ENCODE results near the gene TSC22D4. TPM values are rescaled to one million over a fixed set of nuclear protein-coding genes. Genes with fewer than 3 reads are reported as not detected.
"Not testable (repeated sequence)": the region's sequence is repeated elsewhere in the genome, so short reads cannot be mapped to it uniquely, and the experiment has no call there.

Gene TSC22D4
- polyA plus RNA-seq (2013, experiment 1 of 2) = 57.9 TPM
- polyA plus RNA-seq (2013, experiment 2 of 2) = 45.5 TPM

GRCh38 chr7:100478958-100479660 is at the start of gene TSC22D4:
Gene TSC22D4 (minus strand): TSS chr7:100479214. CDS start chr7:100478038, 1,176 bp downstream.
- H3K4me3 ChIP-seq (ENCODE audit: extremely low read depth, insufficient read depth, low read length, poor library complexity, severe bottlenecking) = peak within 1 kb of the TSS; percentile 90
- H3K4me1 ChIP-seq (ENCODE audit: control insufficient read depth, insufficient read depth, low read length, poor library complexity, severe bottlenecking) = peaks cover 21% of the 10 kb centered on the region
- 0 to 3% methylated on average over 22 to 24 of the region's 27 CpGs for WGBS, 2 experiments (ENCODE audit: insufficient coverage in 2 of 2)
- peak within 1 kb of the TSS; percentile 36 for H3K27ac ChIP-seq (ENCODE audit: low read depth, low read length, severe bottlenecking)
- peaks cover 16% of the 10 kb centered on the region for H3K36me3 ChIP-seq (ENCODE audit: control insufficient read depth, insufficient read depth, low read length)
- no peaks in the 10 kb centered on the region for H3K9me3 ChIP-seq (ENCODE audit: control insufficient read depth, low read length)

DNA sequence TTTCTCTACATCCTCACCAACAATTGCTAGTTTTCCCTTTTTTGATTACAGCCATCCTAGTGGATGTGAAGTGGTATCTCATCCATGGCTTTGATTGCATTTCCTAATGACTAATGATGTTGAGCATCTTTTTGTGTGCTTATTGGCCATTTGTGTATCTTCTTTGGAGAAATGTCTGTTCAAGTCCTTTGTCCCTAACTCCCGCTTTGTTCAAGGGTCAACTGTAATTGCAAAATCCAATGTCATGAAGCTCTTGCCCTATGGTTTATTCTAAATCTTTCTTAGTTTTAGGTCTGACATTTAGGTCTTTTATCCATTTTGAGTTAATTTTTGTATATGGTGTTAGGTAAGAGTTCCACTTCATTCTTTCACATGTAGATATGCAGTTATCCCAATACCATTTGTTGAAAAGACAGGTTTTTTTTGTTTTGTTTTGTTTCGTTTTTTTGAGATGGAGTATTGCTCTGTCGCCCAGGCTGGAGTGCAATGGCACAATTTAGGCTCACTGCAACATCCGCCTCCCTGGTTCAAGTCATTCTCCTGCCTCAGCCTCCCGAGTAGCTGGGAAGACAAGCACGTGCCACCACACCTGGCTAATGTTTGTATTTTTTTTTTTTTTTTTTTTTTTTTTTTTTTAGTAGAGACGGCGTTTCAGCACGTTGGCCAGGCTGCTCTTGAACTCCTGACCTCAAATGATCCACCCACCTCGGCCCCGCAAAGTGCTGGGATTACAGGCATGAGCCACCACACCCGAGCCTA is 49.3 kb upstream of the TSC22D4 start:
- not testable (repeated sequence) for H3K9me3 ChIP-seq (ENCODE audit: control insufficient read depth, low read length); H3K4me1 ChIP-seq (ENCODE audit: control insufficient read depth, insufficient read depth, low read length, poor library complexity, severe bottlenecking); H3K27ac ChIP-seq (ENCODE audit: low read depth, low read length, severe bottlenecking); H3K36me3 ChIP-seq (ENCODE audit: control insufficient read depth, insufficient read depth, low read length); H3K4me3 ChIP-seq (ENCODE audit: extremely low read depth, insufficient read depth, low read length, poor library complexity, severe bottlenecking)
- WGBS, 2 experiments (ENCODE audit: insufficient coverage in 2 of 2) = 89 to 96% methylated on average over 4 to 9 of the region's 12 CpGs

DNA sequence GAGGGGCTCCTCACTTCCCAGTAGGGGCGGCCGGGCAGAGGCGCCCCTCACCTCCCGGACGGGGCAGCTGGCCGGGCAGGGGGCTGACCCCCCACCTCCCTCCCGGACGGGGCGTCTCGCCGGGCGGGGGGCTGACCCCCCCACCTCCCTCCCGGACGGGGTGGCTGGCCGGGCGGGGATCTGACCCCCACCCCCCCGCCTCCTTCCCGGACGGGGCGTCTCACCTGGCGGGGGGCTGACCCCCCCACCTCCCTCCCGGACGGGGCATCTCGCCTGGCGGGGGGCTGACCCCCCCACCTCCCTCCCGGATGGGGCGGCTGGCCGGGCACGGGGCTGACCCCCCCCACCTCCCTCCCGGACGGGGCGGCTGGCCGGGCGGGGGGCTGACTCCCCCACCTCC is 44.2 kb upstream of the TSC22D4 start:
- no CpG with 5 or more reads among the region's 34 CpGs for WGBS, 2 experiments (ENCODE audit: insufficient coverage in 2 of 2)

GRCh38 chr7:100521909-100522593 is 43.0 kb upstream of the TSC22D4 start:
- no CpG with 5 or more reads among the region's 3 CpGs for WGBS, 2 experiments (ENCODE audit: insufficient coverage in 2 of 2)
- H3K9me3 ChIP-seq (ENCODE audit: control insufficient read depth, low read length); H3K36me3 ChIP-seq (ENCODE audit: control insufficient read depth, insufficient read depth, low read length); H3K4me3 ChIP-seq (ENCODE audit: extremely low read depth, insufficient read depth, low read length, poor library complexity, severe bottlenecking); H3K27ac ChIP-seq (ENCODE audit: low read depth, low read length, severe bottlenecking); H3K4me1 ChIP-seq (ENCODE audit: control insufficient read depth, insufficient read depth, low read length, poor library complexity, severe bottlenecking): not testable (repeated sequence)

More for the DNA sequence above, 44.2 kb upstream of the TSC22D4 start:
- not testable (repeated sequence) for H3K4me3 ChIP-seq (ENCODE audit: extremely low read depth, insufficient read depth, low read length, poor library complexity, severe bottlenecking); H3K4me1 ChIP-seq (ENCODE audit: control insufficient read depth, insufficient read depth, low read length, poor library complexity, severe bottlenecking); H3K9me3 ChIP-seq (ENCODE audit: control insufficient read depth, low read length); H3K36me3 ChIP-seq (ENCODE audit: control insufficient read depth, insufficient read depth, low read length); H3K27ac ChIP-seq (ENCODE audit: low read depth, low read length, severe bottlenecking)

DNA sequence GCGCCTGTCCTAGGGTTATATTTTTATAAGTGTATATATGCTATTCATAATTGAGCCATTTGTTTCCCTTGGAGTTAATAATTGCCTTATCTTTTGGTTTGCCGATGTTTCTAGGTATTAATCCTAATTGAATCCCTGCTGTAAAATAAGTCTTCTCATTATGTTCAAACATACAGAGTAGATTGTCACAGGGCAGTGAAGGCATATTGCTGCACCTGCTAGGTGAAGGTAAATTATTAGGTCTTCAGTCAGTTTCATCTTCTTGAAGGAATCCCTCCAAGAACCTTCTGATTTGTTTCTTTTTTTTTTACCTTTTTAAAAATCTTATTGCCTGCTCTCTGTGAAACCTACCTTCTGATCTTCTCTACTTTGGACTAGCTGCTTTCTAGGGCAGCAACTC is 42.1 kb upstream of the TSC22D4 start:
- Histone ChIP-seq H3K9me3 (ENCODE audit: control insufficient read depth, low read length) (no peaks in the 10 kb centered on the region), H3K36me3 (ENCODE audit: control insufficient read depth, insufficient read depth, low read length) (no peaks in the 10 kb centered on the region), H3K4me3 (ENCODE audit: extremely low read depth, insufficient read depth, low read length, poor library complexity, severe bottlenecking) (no peak overlapping the region), H3K27ac (ENCODE audit: low read depth, low read length, severe bottlenecking) (no peak overlapping the region), H3K4me1 (ENCODE audit: control insufficient read depth, insufficient read depth, low read length, poor library complexity, severe bottlenecking) (no peaks in the 10 kb centered on the region)
- WGBS, 2 experiments (ENCODE audit: insufficient coverage in 2 of 2) = no CpG with 5 or more reads among the region's 2 CpGs

DNA sequence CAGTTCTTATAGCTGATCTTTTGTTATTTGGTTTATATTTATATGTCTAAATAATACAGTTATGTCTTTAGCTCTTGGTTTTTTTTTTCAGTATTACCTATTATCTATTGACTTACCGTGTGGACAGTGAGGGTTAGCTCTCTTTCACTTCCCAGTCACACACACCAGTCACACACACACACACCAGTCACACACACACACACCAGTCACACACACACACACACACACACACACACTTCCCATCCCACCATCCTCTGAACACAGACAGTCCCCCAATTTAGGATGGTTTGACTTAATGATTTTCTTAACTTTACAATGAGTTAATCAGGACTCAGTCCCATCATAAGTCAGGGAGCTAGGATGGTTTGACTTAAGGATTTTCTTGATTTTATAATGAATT is 41.1 kb upstream of the TSC22D4 start:
- whole genome bisulfite sequencing, 2 experiments (ENCODE audit: insufficient coverage in 2 of 2) = no CpG with 5 or more reads among the region's 1 CpG
- Histone ChIP-seq H3K36me3 (ENCODE audit: control insufficient read depth, insufficient read depth, low read length) (no peaks in the 10 kb centered on the region), H3K4me3 (ENCODE audit: extremely low read depth, insufficient read depth, low read length, poor library complexity, severe bottlenecking) (no peak overlapping the region), H3K27ac (ENCODE audit: low read depth, low read length, severe bottlenecking) (no peak overlapping the region), H3K9me3 (ENCODE audit: control insufficient read depth, low read length) (no peaks in the 10 kb centered on the region), H3K4me1 (ENCODE audit: control insufficient read depth, insufficient read depth, low read length, poor library complexity, severe bottlenecking) (peaks cover 3% of the 10 kb centered on the region)

DNA sequence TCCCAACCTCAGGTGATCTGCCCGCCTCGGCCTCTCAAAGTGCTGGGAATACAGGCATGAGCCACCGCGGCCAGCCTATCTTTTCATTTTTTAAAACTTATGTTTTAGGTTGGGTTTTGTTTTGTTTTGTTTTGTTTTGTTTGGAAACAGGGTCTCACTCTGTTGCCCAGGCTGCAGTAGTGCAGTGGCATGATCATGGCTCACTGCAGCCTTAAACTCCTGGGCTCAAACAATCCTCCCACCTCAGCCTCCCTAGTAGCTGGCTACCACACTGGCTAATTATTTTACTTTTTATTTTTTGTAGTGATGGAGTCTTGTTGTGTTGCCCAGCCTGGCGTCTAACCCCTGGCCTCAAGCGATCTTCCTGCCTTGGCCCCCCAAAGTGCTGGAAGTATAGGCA is 40.6 kb upstream of the TSC22D4 start:
- Histone ChIP-seq H3K36me3 (ENCODE audit: control insufficient read depth, insufficient read depth, low read length) (no peaks in the 10 kb centered on the region), H3K4me1 (ENCODE audit: control insufficient read depth, insufficient read depth, low read length, poor library complexity, severe bottlenecking) (peaks cover 5% of the 10 kb centered on the region), H3K4me3 (ENCODE audit: extremely low read depth, insufficient read depth, low read length, poor library complexity, severe bottlenecking) (no peak overlapping the region), H3K9me3 (ENCODE audit: control insufficient read depth, low read length) (no peaks in the 10 kb centered on the region), H3K27ac (ENCODE audit: low read depth, low read length, severe bottlenecking) (no peak overlapping the region)
- WGBS, 2 experiments (ENCODE audit: insufficient coverage in 2 of 2) = 100% methylated on average over 2 of the region's 6 CpGs; no CpG with 5 or more reads in 1 of the 2 experiments

DNA sequence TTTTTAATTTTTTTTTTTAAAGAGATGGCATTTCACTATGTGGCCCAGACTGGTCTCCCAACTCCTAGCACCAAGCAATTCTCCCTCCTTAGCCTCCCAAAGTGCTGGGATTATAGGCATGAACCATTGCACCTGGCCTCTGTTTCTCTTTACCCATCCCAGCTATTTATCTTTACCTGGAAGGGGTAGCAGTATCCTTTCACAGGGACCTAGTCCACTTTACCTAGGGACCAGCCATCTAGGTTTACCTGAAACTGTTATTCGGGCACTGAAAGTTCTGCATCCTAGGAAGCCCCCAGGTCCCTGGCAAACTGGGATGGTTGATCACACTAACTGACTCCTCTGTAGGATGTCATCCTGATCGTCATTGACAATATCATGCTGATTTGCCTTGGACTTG is 38.3 kb upstream of the TSC22D4 start:
- Histone ChIP-seq H3K4me1 (ENCODE audit: control insufficient read depth, insufficient read depth, low read length, poor library complexity, severe bottlenecking) (peaks cover 5% of the 10 kb centered on the region), H3K27ac (ENCODE audit: low read depth, low read length, severe bottlenecking) (no peak overlapping the region), H3K9me3 (ENCODE audit: control insufficient read depth, low read length) (no peaks in the 10 kb centered on the region), H3K36me3 (ENCODE audit: control insufficient read depth, insufficient read depth, low read length) (no peaks in the 10 kb centered on the region), H3K4me3 (ENCODE audit: extremely low read depth, insufficient read depth, low read length, poor library complexity, severe bottlenecking) (no peak overlapping the region)
- WGBS, 2 experiments (ENCODE audit: insufficient coverage in 2 of 2) = 89 to 90% methylated on average over 1 to 2 of the region's 2 CpGs

DNA sequence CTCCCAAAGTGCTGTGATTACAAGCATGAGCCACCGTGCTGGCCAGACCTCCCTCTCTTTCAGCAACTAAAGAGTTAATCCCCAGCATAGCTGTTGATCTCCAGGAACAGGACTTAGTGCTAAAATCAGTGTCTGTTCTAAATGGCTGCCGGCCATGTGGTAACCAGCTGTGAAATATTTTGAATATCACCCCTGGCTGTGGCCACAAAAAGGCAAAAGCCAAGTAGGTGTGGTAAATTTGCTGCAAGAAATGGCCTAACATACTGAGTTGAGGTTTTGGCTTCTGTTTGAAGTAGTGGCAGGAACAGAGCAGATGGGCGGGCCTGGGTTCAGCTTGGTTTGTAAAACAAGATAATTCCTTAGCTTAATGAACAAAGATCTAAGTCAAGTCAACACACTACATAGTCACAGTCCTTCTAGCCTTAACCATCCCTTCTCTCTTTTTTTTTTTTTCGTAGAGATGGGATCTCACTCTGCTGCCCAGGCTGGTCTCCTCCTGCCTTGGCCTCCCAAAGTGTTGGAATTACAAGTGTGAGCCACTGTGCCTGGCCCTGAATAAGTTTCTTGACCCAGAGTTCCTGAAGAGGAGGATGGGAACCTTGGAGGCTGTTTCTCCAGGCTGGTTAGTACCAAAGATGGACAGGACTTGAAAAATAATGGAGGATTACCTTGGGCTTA is 37.3 kb upstream of the TSC22D4 start:
- H3K4me1 ChIP-seq (ENCODE audit: control insufficient read depth, insufficient read depth, low read length, poor library complexity, severe bottlenecking) = peaks cover 5% of the 10 kb centered on the region
- no peaks in the 10 kb centered on the region for H3K9me3 ChIP-seq (ENCODE audit: control insufficient read depth, low read length)
- H3K4me3 ChIP-seq (ENCODE audit: extremely low read depth, insufficient read depth, low read length, poor library complexity, severe bottlenecking) = no peak overlapping the region
- no peaks in the 10 kb centered on the region for H3K36me3 ChIP-seq (ENCODE audit: control insufficient read depth, insufficient read depth, low read length)
- 21 to 52% methylated on average over 2 to 3 of the region's 4 CpGs for WGBS, 2 experiments (ENCODE audit: insufficient coverage in 2 of 2)
- H3K27ac ChIP-seq (ENCODE audit: low read depth, low read length, severe bottlenecking) = no peak overlapping the region

DNA sequence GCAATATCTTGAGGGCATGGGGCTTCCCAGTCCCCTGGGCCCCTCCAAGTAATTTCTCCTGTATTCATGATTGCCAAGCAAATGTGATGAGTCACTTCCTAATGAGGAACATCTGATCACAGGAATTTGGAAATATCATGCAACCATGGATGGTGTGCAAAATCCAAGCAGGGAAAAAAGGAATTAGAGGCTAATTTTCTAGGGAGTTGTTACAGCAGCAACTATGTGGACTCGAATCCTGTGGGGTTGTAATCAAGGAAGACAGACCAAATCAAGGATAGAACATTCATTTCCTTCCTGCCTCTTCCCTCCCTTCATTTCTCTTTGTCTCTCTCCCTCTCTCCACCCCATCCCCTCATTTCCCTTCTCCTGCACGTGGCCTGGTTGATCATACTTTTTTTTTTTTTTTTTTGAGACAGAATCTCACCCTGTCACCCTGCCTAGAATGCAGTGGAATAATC is 36.1 kb upstream of the TSC22D4 start:
- WGBS, 2 experiments (ENCODE audit: insufficient coverage in 2 of 2) = 63 to 83% methylated on average over 1 to 2 of the region's 2 CpGs
- H3K4me3 ChIP-seq (ENCODE audit: extremely low read depth, insufficient read depth, low read length, poor library complexity, severe bottlenecking) = no peak overlapping the region

More for the DNA sequence above, 36.1 kb upstream of the TSC22D4 start:
- Histone ChIP-seq H3K36me3 (ENCODE audit: control insufficient read depth, insufficient read depth, low read length) (no peaks in the 10 kb centered on the region), H3K9me3 (ENCODE audit: control insufficient read depth, low read length) (no peaks in the 10 kb centered on the region), H3K4me1 (ENCODE audit: control insufficient read depth, insufficient read depth, low read length, poor library complexity, severe bottlenecking) (peaks cover 5% of the 10 kb centered on the region), H3K27ac (ENCODE audit: low read depth, low read length, severe bottlenecking) (no peak overlapping the region)

All from mesodermal cell (in vitro differentiated cells).